ENCODE data around the gene LRRC41. TPM values are rescaled to one million over a fixed set of nuclear protein-coding genes. Genes with fewer than 3 reads are reported as not detected.
"Not testable (repeated sequence)": the region's sequence is repeated elsewhere in the genome, so short reads cannot be mapped to it uniquely, and the experiment has no call there.

LRRC41 gene
- total and polyA plus RNA-seq, 2 donors (not counting 1 experiment from before 2014, with no cell fraction given), result 55.3 to 89.0 TPM

DNA sequence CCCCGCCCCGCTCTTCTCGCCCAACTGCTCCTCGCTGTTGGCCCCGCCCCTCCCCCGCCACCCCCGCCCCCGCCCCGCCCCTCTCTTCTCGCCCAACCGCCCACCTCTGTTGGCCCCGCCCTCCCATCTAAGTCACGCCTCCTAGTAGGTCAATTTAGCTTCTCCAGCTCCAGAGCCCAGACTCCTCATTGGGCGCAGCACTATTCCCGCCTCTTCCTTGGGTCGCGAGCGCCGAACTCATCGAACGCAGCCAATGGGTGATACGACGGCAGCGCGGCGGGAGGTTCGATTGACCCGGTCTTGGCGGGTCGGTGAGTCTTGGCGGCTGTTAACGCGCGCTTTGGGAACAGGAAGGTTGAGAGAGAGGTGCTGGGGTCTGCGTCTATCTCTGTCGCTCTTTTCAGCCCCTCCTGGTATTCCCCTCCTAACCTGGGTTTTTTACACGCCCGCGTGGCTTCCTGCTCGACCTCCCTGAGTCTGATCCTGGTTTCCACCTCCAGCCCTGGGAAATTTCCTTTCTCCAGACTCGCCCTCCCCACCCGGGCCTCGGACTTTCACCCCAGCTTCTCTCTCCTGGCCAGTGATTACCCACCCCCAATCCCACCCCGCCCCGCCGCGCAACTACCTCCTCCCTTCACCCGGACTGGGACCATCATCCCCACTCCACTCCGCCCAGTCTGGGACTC, 55.8 kb downstream of the LRRC41 start, which contains the start of gene RAD54L:
TSS of gene RAD54L (plus strand) at position 328 of the 686 bp plus-strand sequence. CDS start 643 bp downstream, outside the sequence.
- no peak for TF ChIP-seq EZH2 (IDR thresholded peaks at IDR 0.05; ENCODE audit: low read length, missing control alignments)
- TF ChIP-seq, protein P1, sequence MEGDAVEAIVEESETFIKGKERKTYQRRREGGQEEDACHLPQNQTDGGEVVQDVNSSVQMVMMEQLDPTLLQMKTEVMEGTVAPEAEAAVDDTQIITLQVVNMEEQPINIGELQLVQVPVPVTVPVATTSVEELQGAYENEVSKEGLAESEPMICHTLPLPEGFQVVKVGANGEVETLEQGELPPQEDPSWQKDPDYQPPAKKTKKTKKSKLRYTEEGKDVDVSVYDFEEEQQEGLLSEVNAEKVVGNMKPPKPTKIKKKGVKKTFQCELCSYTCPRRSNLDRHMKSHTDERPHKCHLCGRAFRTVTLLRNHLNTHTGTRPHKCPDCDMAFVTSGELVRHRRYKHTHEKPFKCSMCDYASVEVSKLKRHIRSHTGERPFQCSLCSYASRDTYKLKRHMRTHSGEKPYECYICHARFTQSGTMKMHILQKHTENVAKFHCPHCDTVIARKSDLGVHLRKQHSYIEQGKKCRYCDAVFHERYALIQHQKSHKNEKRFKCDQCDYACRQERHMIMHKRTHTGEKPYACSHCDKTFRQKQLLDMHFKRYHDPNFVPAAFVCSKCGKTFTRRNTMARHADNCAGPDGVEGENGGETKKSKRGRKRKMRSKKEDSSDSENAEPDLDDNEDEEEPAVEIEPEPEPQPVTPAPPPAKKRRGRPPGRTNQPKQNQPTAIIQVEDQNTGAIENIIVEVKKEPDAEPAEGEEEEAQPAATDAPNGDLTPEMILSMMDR (conservative IDR thresholded peaks at IDR 0.05 in 1 of 2, IDR thresholded peaks at IDR 0.05 in 1 of 2; ENCODE audit: low read depth in 1 of 2, low read length in 2 of 2), result no peak
- DNase-seq (ENCODE audit: low read depth in 2 of 2), result peak; percentile 99
- H3K27ac ChIP-seq (ENCODE audit: insufficient read depth, low read length), result peak within 1 kb of the TSS; percentile 59
- H3K79me2 ChIP-seq (ENCODE audit: control insufficient read depth, insufficient read depth, low read length), result peaks cover 10% of the 10 kb centered on the region
- H3K9me3 ChIP-seq (ENCODE audit: control insufficient read depth, insufficient read depth, low read depth, low read length), result no peaks in the 10 kb centered on the region
- H2AFZ ChIP-seq (ENCODE audit: low read length), result peak within 1 kb of the TSS; percentile 89
- peak within 1 kb of the TSS; percentile 72 to 90 (median 77) for H3K4me3 ChIP-seq (replicated peaks in 1 of 4; ENCODE audit: control extremely low read depth in 1 of 4, insufficient read depth in 1 of 4, low read depth in 3 of 4, low read length in 4 of 4)
- peak within 1 kb of the TSS; percentile 79 for H3K4me2 ChIP-seq (ENCODE audit: extremely low read depth, insufficient read depth, low read length)
- H3K36me3 ChIP-seq (ENCODE audit: control insufficient read depth, insufficient read depth, low read length), result no peaks in the 10 kb centered on the region
- no peaks in the 10 kb centered on the region for H4K20me1 ChIP-seq (ENCODE audit: control insufficient read depth, extremely low read depth, insufficient read depth, low read length)
- H3K9ac ChIP-seq (ENCODE audit: insufficient read depth, low read length), result peak within 1 kb of the TSS; percentile 60
- H3K4me1 ChIP-seq (ENCODE audit: control insufficient read depth, extremely low read depth, insufficient read depth, low read length), result no peaks in the 10 kb centered on the region
- no peaks in the 10 kb centered on the region for H3K27me3 ChIP-seq (ENCODE audit: control insufficient read depth, insufficient read depth, low read length)

DNA sequence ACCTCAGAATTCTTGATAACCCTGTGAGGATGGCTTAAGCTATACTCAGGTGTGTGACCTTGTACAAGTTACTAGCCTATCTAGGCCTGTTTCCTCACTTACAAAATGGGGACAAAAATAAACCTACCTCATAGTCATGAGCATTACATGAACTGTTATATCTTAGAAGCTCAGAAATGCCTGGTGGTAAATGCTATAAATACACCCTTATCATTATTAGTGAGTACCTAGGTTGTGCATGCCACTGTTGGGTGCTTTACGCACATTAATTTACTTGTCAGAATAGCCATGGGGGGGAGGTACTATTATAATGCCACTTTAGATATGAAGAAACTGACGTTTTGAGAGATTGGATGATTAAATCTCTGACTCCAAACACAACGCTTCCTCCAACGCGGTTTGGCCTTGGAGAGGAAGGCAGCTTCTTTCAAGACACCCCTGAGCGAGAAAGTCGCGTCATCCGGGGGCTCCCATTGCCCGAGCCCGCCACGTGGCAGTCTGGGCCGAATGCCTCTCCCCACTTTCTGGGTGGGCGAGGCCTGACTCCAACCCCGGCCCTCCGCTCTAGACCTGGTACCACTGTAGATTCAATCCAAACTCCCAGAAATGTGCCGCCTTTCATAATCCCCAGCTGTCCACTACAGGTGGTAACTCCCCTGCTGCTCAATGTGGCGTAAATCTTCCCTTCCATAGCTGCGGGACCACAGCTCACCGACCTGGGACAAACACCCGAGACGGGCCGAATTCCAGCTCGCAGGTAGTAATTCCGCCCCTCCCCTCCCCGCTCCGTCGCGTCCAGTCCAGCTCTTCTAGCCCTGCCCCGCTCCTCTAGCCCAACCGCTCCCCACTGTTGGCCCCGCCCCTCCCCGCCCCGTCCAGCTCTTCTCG, 56.6 kb downstream of the LRRC41 start:
- no peak for TF ChIP-seq EZH2 (IDR thresholded peaks at IDR 0.05; ENCODE audit: low read length, missing control alignments)
- TF ChIP-seq, protein P1 (conservative IDR thresholded peaks at IDR 0.05 in 1 of 2, IDR thresholded peaks at IDR 0.05 in 1 of 2; ENCODE audit: low read depth in 1 of 2, low read length in 2 of 2), result no peak
- no peaks in the 10 kb centered on the region for H3K9me3 ChIP-seq (ENCODE audit: control insufficient read depth, insufficient read depth, low read depth, low read length)
- peak overlapping the region; percentile 79 for H2AFZ ChIP-seq (ENCODE audit: low read length)

DNA sequence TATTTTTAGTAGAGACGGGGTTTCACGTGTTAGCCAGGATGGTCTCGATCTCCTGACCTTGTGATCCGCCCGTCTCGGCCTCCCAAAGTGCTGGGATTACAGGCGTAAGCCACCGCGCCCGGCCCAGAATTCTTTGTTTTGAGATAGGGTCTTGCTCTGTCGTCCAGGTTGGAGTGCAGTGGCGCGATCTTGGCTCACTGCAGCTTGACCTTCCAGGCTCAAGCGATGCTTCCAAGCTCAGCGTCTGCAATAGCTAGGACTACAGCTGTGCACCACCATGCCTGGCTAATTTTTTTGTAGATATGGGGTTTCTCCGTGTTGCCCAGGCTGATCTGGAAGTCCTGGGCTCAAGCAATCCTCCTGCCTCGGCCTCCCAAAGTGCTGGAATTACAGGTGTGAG, 57.3 kb downstream of the LRRC41 start:
- H4K20me1 ChIP-seq (ENCODE audit: control insufficient read depth, extremely low read depth, insufficient read depth, low read length); H3K4me3 ChIP-seq (replicated peaks in 1 of 4; ENCODE audit: control extremely low read depth in 1 of 4, insufficient read depth in 1 of 4, low read depth in 3 of 4, low read length in 4 of 4); H3K27ac ChIP-seq (ENCODE audit: insufficient read depth, low read length); H3K4me2 ChIP-seq (ENCODE audit: extremely low read depth, insufficient read depth, low read length); H2AFZ ChIP-seq (ENCODE audit: low read length); H3K36me3 ChIP-seq (ENCODE audit: control insufficient read depth, insufficient read depth, low read length); H3K27me3 ChIP-seq (ENCODE audit: control insufficient read depth, insufficient read depth, low read length); H3K4me1 ChIP-seq (ENCODE audit: control insufficient read depth, extremely low read depth, insufficient read depth, low read length); H3K79me2 ChIP-seq (ENCODE audit: control insufficient read depth, insufficient read depth, low read length); DNase-seq (ENCODE audit: low read depth in 2 of 2); H3K9ac ChIP-seq (ENCODE audit: insufficient read depth, low read length); H3K9me3 ChIP-seq (ENCODE audit: control insufficient read depth, insufficient read depth, low read depth, low read length): not testable (repeated sequence)

More for the DNA sequence above, 56.6 kb downstream of the LRRC41 start:
- Histone ChIP-seq H3K27ac (ENCODE audit: insufficient read depth, low read length) (peak overlapping the region; percentile 59), H3K4me2 (ENCODE audit: extremely low read depth, insufficient read depth, low read length) (peak overlapping the region; percentile 72), H3K4me3 (replicated peaks in 1 of 4; ENCODE audit: control extremely low read depth in 1 of 4, insufficient read depth in 1 of 4, low read depth in 3 of 4, low read length in 4 of 4) (peak overlapping the region; percentile 46 to 80 (median 67)), H3K27me3 (ENCODE audit: control insufficient read depth, insufficient read depth, low read length) (no peaks in the 10 kb centered on the region), H3K36me3 (ENCODE audit: control insufficient read depth, insufficient read depth, low read length) (no peaks in the 10 kb centered on the region), H3K4me1 (ENCODE audit: control insufficient read depth, extremely low read depth, insufficient read depth, low read length) (no peaks in the 10 kb centered on the region), H4K20me1 (ENCODE audit: control insufficient read depth, extremely low read depth, insufficient read depth, low read length) (no peaks in the 10 kb centered on the region), H3K79me2 (ENCODE audit: control insufficient read depth, insufficient read depth, low read length) (peaks cover 10% of the 10 kb centered on the region), H3K9ac (ENCODE audit: insufficient read depth, low read length) (peak overlapping the region; percentile 60)
- DNase-seq (ENCODE audit: low read depth in 2 of 2), result peak in 1 of 2 donors; percentile 68
